HCT116 (cell line): ENCODE data around the gene GPATCH8. TPM values are rescaled to one million over a fixed set of nuclear protein-coding genes. Genes with fewer than 3 reads are reported as not detected.

Experiments used
- ATAC-seq: fragments of 200-7000 bp; cut with Tn5 transposase; 2 replicates; pipeline ENCODE4 v1.9.1; 2020; ENCODE audit warnings: mild to moderate bottlenecking, moderate library complexity
- BruUV-seq: library from RNA; stranded (reverse); fragments of 400-500 nt; replicated peaks from 2 replicates; lab custom pipeline; 2021; lab: Mats Ljungman, UMichigan
- CTCF ChIA-PET: fragments of 300-600 bp; sonication (Branson Sonifier 250); formaldehyde crosslinking; loops from one replicate; lab custom pipeline; 2021; ENCODE audit warnings: antibody characterized with exemption; lab: Charles Lee
- POLR2A ChIA-PET: fragments of 300-600, 350-600 bp; sonication (Branson Sonifier 250); formaldehyde crosslinking; loops from one replicate; lab custom pipeline; 2021; ENCODE audit warnings: antibody characterized with exemption; lab: Charles Lee
- RAD21 ChIA-PET, 2 experiments: fragments of 300-600 bp; sonication (Branson Sonifier 250); formaldehyde crosslinking; loops; one replicate each; lab custom pipeline; 2023; ENCODE audit warnings: low total read pairs in 2 of 2; ENCODE audit not compliant: uncharacterized antibody in 2 of 2, unreplicated experiment in 2 of 2, low non-redundant PET in 1 of 2; lab: Charles Lee
- DNase-seq: peaks from one replicate; pipeline ENCODE4 v3.0.0-alpha.2; 2010; ENCODE audit warnings: low read depth, low spot score
- H2AFZ ChIP-seq: fragments of 200-600 bp; shearing (Covaris generic), sonication (generic); 2 replicates; pipeline ENCODE4 v1.6.1; 2017; ENCODE audit warnings: low read depth, mixed run types, mixed read lengths, antibody characterized with exemption, low read length; ENCODE audit not compliant: poor library complexity, severe bottlenecking
- H3K27ac ChIP-seq: 2 replicates; pipeline ENCODE4 v1.5.1; 2012; ENCODE audit warnings: low read depth, low read length
- H3K27me3 ChIP-seq: fragments of 200-600 bp; sonication (generic); 2 replicates; pipeline ENCODE4 v1.6.1; 2016; ENCODE audit warnings: mixed run types, low read length, mixed read lengths; ENCODE audit not compliant: insufficient read depth
- H3K36me3 ChIP-seq, 2 experiments: fragments of 200-500 bp in 1 of 2; fragments of 200-600 bp in 1 of 2; sonication (Bioruptor generic) in 1 of 2; sonication (generic) in 1 of 2; 2 replicates each; pipeline versions ENCODE4 v1.5.1 to v1.6.1; 2014 to 2016; ENCODE audit warnings: low read length in 2 of 2, inconsistent platforms in 1 of 2, mixed read lengths in 1 of 2, mixed run types in 1 of 2; ENCODE audit not compliant: insufficient read depth in 2 of 2, control insufficient read depth in 1 of 2
- H3K4me1 ChIP-seq, 2 experiments: fragments of 200-600 bp in 1 of 2; sonication (generic) in 1 of 2; 2 replicates each; pipeline versions ENCODE4 v1.5.1 to v1.6.1; 2012 to 2017; ENCODE audit warnings: low read length in 2 of 2, inconsistent platforms in 1 of 2, mild to moderate bottlenecking in 1 of 2, mixed read lengths in 1 of 2, mixed run types in 1 of 2, moderate library complexity in 1 of 2; ENCODE audit not compliant: insufficient read depth in 2 of 2, control insufficient read depth in 1 of 2
- H3K4me2 ChIP-seq: fragments of 200-600 bp; sonication (generic); 2 replicates; pipeline ENCODE4 v1.6.1; 2017; ENCODE audit warnings: mixed run types, low read length, mixed read lengths
- H3K4me3 ChIP-seq, 2 experiments: fragments of 200-600 bp in 1 of 2; sonication (generic) in 1 of 2; replicated peaks in 1 of 2; 2 replicates each; pipeline ENCODE4 v1.5.1; 2011 to 2016; ENCODE audit warnings: low read length in 2 of 2, control low read depth in 1 of 2, low read depth in 1 of 2, mild to moderate bottlenecking in 1 of 2, mixed read lengths in 1 of 2, mixed run types in 1 of 2
- H3K79me2 ChIP-seq: fragments of 200-600 bp; sonication (generic); 2 replicates; pipeline ENCODE4 v1.6.1; 2017; ENCODE audit warnings: mild to moderate bottlenecking, mixed run types, low read length, moderate library complexity, mixed read lengths; ENCODE audit not compliant: insufficient read depth
- H3K9ac ChIP-seq: fragments of 200-600 bp; sonication (generic); 2 replicates; pipeline ENCODE4 v1.6.1; 2016; ENCODE audit warnings: low read length, mixed read lengths
- H3K9me2 ChIP-seq: fragments of 200-600 bp; sonication (generic), shearing (Covaris generic); 2 replicates; pipeline ENCODE4 v1.6.1; 2017; ENCODE audit warnings: mixed run types, mild to moderate bottlenecking, moderate library complexity; ENCODE audit not compliant: insufficient read depth
- H3K9me3 ChIP-seq, 2 experiments: fragments of 200-500 bp in 1 of 2; fragments of 200-600 bp in 1 of 2; sonication (Bioruptor generic) in 1 of 2; sonication (generic) in 1 of 2; 2 replicates each; pipeline ENCODE4 v1.6.1; 2014 to 2017; ENCODE audit warnings: low read length in 2 of 2, mixed read lengths in 2 of 2, inconsistent platforms in 1 of 2, low read depth in 1 of 2, mild to moderate bottlenecking in 1 of 2, mixed run types in 1 of 2, moderate library complexity in 1 of 2; ENCODE audit not compliant: control insufficient read depth in 1 of 2, insufficient read depth in 1 of 2
- H4K20me1 ChIP-seq: fragments of 200-600 bp; sonication (generic), shearing (Covaris generic); 2 replicates; pipeline ENCODE4 v1.6.1; 2017; ENCODE audit warnings: mixed run types, mild to moderate bottlenecking, moderate library complexity; ENCODE audit not compliant: insufficient read depth
- JUND ChIP-seq: IDR thresholded peaks from 2 replicates; pipeline ENCODE4 v1.6.1; 2012
- POLR2AphosphoS5 ChIP-seq: IDR thresholded peaks from 2 replicates; pipeline ENCODE4 v1.6.1; 2011; ENCODE audit warnings: mild to moderate bottlenecking, low read depth, low read length, moderate library complexity
- intact Hi-C: fragments of 100-400 bp; cut with micrococcal nuclease; formaldehyde crosslinking; loops from 2 replicates; pipeline ENCODE4 v1.10.0; 2022
- total RNA-seq: library from RNA; stranded (reverse); gene quantifications from one replicate; pipeline ENCODE4 v1.2.1, GENCODE V29; 2021; ENCODE audit not compliant: unreplicated experiment
- TF ChIP-seq, protein P1 (sequence below): IDR thresholded peaks from 2 replicates; pipeline ENCODE4 v1.6.1; 2011; ENCODE audit warnings: mild to moderate bottlenecking, low read length, moderate library complexity; ENCODE audit not compliant: insufficient replicate concordance; ENCODE audit errors: extremely low read depth
- TF ChIP-seq, protein P2 (sequence below), 3 experiments: fragments of 200-600 bp in 1 of 3; sonication (generic) in 1 of 3; IDR thresholded peaks in 2 of 3; conservative IDR thresholded peaks in 1 of 3; 2 replicates each; pipeline ENCODE4 v1.5.1; 2012 to 2017; ENCODE audit warnings: low read depth in 2 of 3, low read length in 2 of 3, antibody characterized with exemption in 1 of 3, borderline replicate concordance in 1 of 3, control low read depth in 1 of 3, mild to moderate bottlenecking in 1 of 3, mixed read lengths in 1 of 3, mixed run types in 1 of 3, moderate library complexity in 1 of 3; ENCODE audit not compliant: insufficient read depth in 1 of 3

GPATCH8 gene
- total RNA-seq, 1 experiment from 2014 or later: 28.7 TPM

GRCh38 chr17:44385287-44386181 lies 117.7 kb downstream of the GPATCH8 start:
- Histone ChIP-seq H3K9me2 (no peaks in the 10 kb centered on the region), H3K27ac (peak overlapping the region; percentile 40; the same call in 1 of the 2 replicates), H3K4me2 (peak overlapping the region; percentile 98), H3K4me3 (peak overlapping the region; percentile 57 to 67), H2AFZ (peak overlapping the region; percentile 88), H3K36me3 (no peaks in the 10 kb centered on the region), H3K9me3 (no peaks in the 10 kb centered on the region), H3K27me3 (no peaks in the 10 kb centered on the region), H3K4me1 (peaks cover 4 to 18% of the 10 kb centered on the region in 2 experiments; a peak in 3 of 4 replicates), H3K79me2 (no peaks in the 10 kb centered on the region), H4K20me1 (no peaks in the 10 kb centered on the region), H3K9ac (peak overlapping the region; percentile 77)
- ATAC-seq (peak; percentile 94), DNase-seq (peak; percentile 61)
- ChIA-PET RAD21 (no interaction called here), CTCF (interaction anchor here (0.8 to 1.2 kb wide), 5 partner anchors 10 to 176 kb away, joined by 3 to 9 read pairs (median 3); partner anchors contain the start of gene FAM171A2), POLR2A (interaction anchor here (0.9 to 1.5 kb wide), 4 partner anchors 9 to 22 kb away, joined by 3 to 7 read pairs (median 6); partner anchors contain the start of gene FAM171A2)
- intact Hi-C loops: no loop called here
- TSS peak; percentile 84 for BruUV-seq
- TF ChIP-seq POLR2AphosphoS5 (peak; percentile 84), JUND (no peak)
- TF ChIP-seq, protein P1, sequence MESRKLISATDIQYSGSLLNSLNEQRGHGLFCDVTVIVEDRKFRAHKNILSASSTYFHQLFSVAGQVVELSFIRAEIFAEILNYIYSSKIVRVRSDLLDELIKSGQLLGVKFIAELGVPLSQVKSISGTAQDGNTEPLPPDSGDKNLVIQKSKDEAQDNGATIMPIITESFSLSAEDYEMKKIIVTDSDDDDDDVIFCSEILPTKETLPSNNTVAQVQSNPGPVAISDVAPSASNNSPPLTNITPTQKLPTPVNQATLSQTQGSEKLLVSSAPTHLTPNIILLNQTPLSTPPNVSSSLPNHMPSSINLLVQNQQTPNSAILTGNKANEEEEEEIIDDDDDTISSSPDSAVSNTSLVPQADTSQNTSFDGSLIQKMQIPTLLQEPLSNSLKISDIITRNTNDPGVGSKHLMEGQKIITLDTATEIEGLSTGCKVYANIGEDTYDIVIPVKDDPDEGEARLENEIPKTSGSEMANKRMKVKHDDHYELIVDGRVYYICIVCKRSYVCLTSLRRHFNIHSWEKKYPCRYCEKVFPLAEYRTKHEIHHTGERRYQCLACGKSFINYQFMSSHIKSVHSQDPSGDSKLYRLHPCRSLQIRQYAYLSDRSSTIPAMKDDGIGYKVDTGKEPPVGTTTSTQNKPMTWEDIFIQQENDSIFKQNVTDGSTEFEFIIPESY: peak; percentile 23
- TF ChIP-seq, protein P2, sequence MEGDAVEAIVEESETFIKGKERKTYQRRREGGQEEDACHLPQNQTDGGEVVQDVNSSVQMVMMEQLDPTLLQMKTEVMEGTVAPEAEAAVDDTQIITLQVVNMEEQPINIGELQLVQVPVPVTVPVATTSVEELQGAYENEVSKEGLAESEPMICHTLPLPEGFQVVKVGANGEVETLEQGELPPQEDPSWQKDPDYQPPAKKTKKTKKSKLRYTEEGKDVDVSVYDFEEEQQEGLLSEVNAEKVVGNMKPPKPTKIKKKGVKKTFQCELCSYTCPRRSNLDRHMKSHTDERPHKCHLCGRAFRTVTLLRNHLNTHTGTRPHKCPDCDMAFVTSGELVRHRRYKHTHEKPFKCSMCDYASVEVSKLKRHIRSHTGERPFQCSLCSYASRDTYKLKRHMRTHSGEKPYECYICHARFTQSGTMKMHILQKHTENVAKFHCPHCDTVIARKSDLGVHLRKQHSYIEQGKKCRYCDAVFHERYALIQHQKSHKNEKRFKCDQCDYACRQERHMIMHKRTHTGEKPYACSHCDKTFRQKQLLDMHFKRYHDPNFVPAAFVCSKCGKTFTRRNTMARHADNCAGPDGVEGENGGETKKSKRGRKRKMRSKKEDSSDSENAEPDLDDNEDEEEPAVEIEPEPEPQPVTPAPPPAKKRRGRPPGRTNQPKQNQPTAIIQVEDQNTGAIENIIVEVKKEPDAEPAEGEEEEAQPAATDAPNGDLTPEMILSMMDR (IDR thresholded peaks at IDR 0.05 in 2 of 3, conservative IDR thresholded peaks at IDR 0.05 in 1 of 3; ENCODE audit: borderline replicate concordance in 1 of 3, insufficient read depth in 1 of 3, low read depth in 2 of 3, low read length in 2 of 3): peak in 1 of 3 experiments; percentile 10; a peak in 1 of 6 replicates
